HepG2 (cell line): ENCODE data around the gene CAMTA1. TPM values are rescaled to one million over a fixed set of nuclear protein-coding genes. Genes with fewer than 3 reads are reported as not detected.

Experiments used
- ATAC-seq: fragments of 200-7000 bp; cut with Tn5 transposase; 3 replicates; pipeline ENCODE4 v1.9.1; 2020; ENCODE audit warnings: mild to moderate bottlenecking, moderate library complexity
- BruUV-seq: library from RNA; stranded (reverse); fragments of 400-500 nt; replicated peaks from 2 replicates; lab custom pipeline; 2021; lab: Mats Ljungman, UMichigan
- CTCF ChIA-PET: fragments of 300-600 bp; formaldehyde crosslinking; extraction: SDS; loops from one replicate; lab custom pipeline; 2021; ENCODE audit warnings: low total read pairs, inconsistent platforms, low intra/inter-chr PET ratio; lab: Yijun Ruan, JAX
- POLR2A ChIA-PET: fragments of 350-600 bp; sonication (Branson Sonifier 250); formaldehyde crosslinking; loops from one replicate; lab custom pipeline; 2020; ENCODE audit warnings: antibody characterized with exemption, inconsistent platforms; lab: Yijun Ruan, JAX
- DNase-seq: peaks from one replicate; pipeline ENCODE4 v3.0.0-alpha.2; 2015; ENCODE audit warnings: low spot score
- FAIRE-seq: peaks from 3 replicates; lab custom pipeline; 2011; peaks lifted over from hg19 to GRCh38; lab: Jason Lieb, UNC
- H2AFZ ChIP-seq: one replicate; pipeline ENCODE4 v1.6.1; 2011; ENCODE audit warnings: low read length, inconsistent platforms
- H3K27ac ChIP-seq: fragments of 300-600 bp; 3 replicates; pipeline ENCODE4 v1.8.0; 2011; ENCODE audit warnings: mixed run types, mild to moderate bottlenecking, mixed read lengths, low read length, inconsistent platforms; ENCODE audit not compliant: insufficient read depth; ENCODE audit errors: extremely low read length
- H3K27me3 ChIP-seq, 2 experiments: fragments of 200-600 bp in 1 of 2; 2 replicates in 1 of 2; 3 replicates in 1 of 2; pipeline versions ENCODE4 v1.6.0 to v1.8.0; 2011; ENCODE audit warnings: low read length in 2 of 2, mild to moderate bottlenecking in 2 of 2, moderate library complexity in 2 of 2, inconsistent platforms in 1 of 2; ENCODE audit not compliant: insufficient read depth in 2 of 2, control insufficient read depth in 1 of 2
- H3K36me3 ChIP-seq, 2 experiments: fragments of 200-600 bp in 1 of 2; replicated peaks in 1 of 2; 2 replicates in 1 of 2; 3 replicates in 1 of 2; pipeline versions ENCODE4 v1.5.1 to v1.8.0; 2011; ENCODE audit warnings: low read length in 2 of 2, inconsistent platforms in 1 of 2; ENCODE audit not compliant: insufficient read depth in 2 of 2, control insufficient read depth in 1 of 2
- H3K4me1 ChIP-seq: 2 replicates; pipeline ENCODE4 v1.5.1; 2012; ENCODE audit warnings: low read length, inconsistent platforms; ENCODE audit not compliant: insufficient read depth
- H3K4me2 ChIP-seq: 2 replicates; pipeline ENCODE4 v1.6.0; 2011; ENCODE audit warnings: low read depth, low read length, inconsistent platforms
- H3K4me3 ChIP-seq, 3 experiments: fragments of 200-600 bp in 1 of 3; sonication (generic), shearing (Covaris generic) in 1 of 3; replicated peaks in 1 of 3; 2 replicates each; pipeline ENCODE4 v1.5.1; 2011 to 2016; ENCODE audit warnings: low read length in 3 of 3, inconsistent platforms in 2 of 3, low read depth in 2 of 3, mild to moderate bottlenecking in 2 of 3, control low read depth in 1 of 3, mixed read lengths in 1 of 3; ENCODE audit not compliant: insufficient read depth in 1 of 3
- H3K79me2 ChIP-seq: one replicate; pipeline ENCODE4 v1.6.1; 2011; ENCODE audit warnings: low read length, inconsistent platforms; ENCODE audit not compliant: insufficient read depth
- H3K9ac ChIP-seq: 2 replicates; pipeline ENCODE4 v1.6.0; 2011; ENCODE audit warnings: mild to moderate bottlenecking, low read depth, low read length, inconsistent platforms; ENCODE audit not compliant: insufficient read depth
- H3K9me3 ChIP-seq: 2 replicates; pipeline ENCODE4 v1.5.1; 2012; ENCODE audit warnings: mild to moderate bottlenecking, low read length
- H4K20me1 ChIP-seq: 2 replicates; pipeline ENCODE4 v1.6.0; 2011; ENCODE audit warnings: inconsistent platforms, mild to moderate bottlenecking, low read length, moderate library complexity; ENCODE audit not compliant: insufficient read depth
- CC2D1A ChIP-seq: sonication (generic); formaldehyde crosslinking; IDR thresholded peaks from 2 replicates; pipeline ENCODE4 v1.8.1; 2023; ENCODE audit warnings: mild to moderate bottlenecking, missing genetic modification reagents
- MEIS1 ChIP-seq: sonication (generic); formaldehyde crosslinking; IDR thresholded peaks from 2 replicates; pipeline ENCODE4 v1.9.0; 2021; ENCODE audit warnings: mild to moderate bottlenecking, missing genetic modification reagents, moderate library complexity, borderline replicate concordance
- PAF1 ChIP-seq: IDR thresholded peaks from 2 replicates; pipeline ENCODE4 v1.6.1; 2016; ENCODE audit warnings: missing genetic modification reagents, missing compliant biosample characterization
- TFE3 ChIP-seq: IDR thresholded peaks from 2 replicates; pipeline ENCODE4 v1.6.1; 2016
- ZNF609 ChIP-seq: sonication (generic); formaldehyde crosslinking; IDR thresholded peaks from 2 replicates; pipeline ENCODE4 v1.4.0; 2020; ENCODE audit warnings: mild to moderate bottlenecking, missing genetic modification reagents, borderline replicate concordance
- WGBS: methylation state at CpG from one replicate; pipeline ENCODE4 v1.1.6; 2017; ENCODE audit warnings: low lambda C conversion rate; 5-methylcytosine and 5-hydroxymethylcytosine counted together
- in situ Hi-C: cut with HindIII; loops from 2 replicates; pipeline ENCODE4 v1.10.0; 2017; ENCODE audit warnings: low pct_unique_long_range_greater_than_20kb; ENCODE audit not compliant: extremely low pct_ligation_motif_present
- intact Hi-C: fragments of 100-400 bp; cut with micrococcal nuclease; formaldehyde crosslinking; loops from one replicate; pipeline ENCODE4 v1.10.0; 2022; ENCODE audit not compliant: unreplicated experiment
- polyA plus RNA-seq, 8 experiments: library from polyadenylated mRNA; depleted of rRNA in 3 of 8; stranded (reverse) in 7 of 8; unstranded in 1 of 8; fragments of >200 nt; fragmentation: Illumina TruSeq in 4 of 8; extraction: Trizol in 4 of 8; gene quantifications; 2 replicates each; pipeline versions ENCODE4 v1.2.1 to v1.2.3, GENCODE V29; 2011 to 2016; ENCODE audit warnings: low read depth in 4 of 8, missing spikeins in 1 of 8, mixed read lengths in 1 of 8; ENCODE audit not compliant: insufficient read depth in 1 of 8
- total RNA-seq, 5 experiments: library from RNA; depleted of rRNA; stranded (reverse); fragments of >200 nt; fragmentation: Illumina TruSeq; extraction: Trizol; gene quantifications; 2 replicates each; pipeline ENCODE4 v1.2.3, GENCODE V29; 2016; ENCODE audit warnings: low read depth in 1 of 5

Gene CAMTA1
- total and polyA plus RNA-seq, 2 of the 13 experiments (the other 11 are each of a cell fraction or from before 2014, with no cell fraction given): 25.0 to 36.4 TPM

DNA sequence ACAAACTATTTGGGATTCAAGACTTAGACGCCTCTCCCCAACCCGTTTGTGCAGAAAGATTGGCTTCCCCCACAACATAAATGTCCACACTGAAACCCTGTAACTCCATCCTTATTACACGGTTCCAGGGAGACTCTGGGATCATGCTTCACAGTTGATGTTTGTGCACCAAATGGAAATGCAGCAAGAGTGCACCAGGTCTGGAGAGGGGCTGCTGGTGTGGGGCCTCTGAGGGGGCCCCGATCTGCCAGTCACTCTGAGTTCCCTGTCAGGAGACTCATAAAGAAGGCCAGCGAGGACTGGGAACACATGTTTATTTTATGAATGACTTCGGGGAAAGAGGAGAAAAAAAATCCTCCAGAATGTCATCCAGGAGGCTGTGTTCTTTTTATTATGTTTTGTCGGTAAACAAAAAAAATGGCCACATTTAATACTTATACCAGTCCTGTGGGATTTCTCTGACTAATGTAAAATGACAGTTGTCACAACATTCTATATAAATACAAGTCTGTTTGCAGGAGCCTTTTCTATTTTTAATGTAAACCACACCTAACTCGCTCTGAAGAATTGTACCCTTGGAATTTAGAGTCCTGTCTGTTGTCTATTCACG is 546.8 kb downstream of the CAMTA1 start:
- ATAC-seq: no peak
- WGBS: 31% methylated on average over 9 of the region's 9 CpGs
- no TSS peak for BruUV-seq
- FAIRE-seq: no peak
- no peak overlapping the region for H3K9ac ChIP-seq
- in situ Hi-C loops: no loop called here
- peaks cover 0 to 1% of the 10 kb centered on the region in 2 experiments; a peak in 2 of 5 replicates for H3K27me3 ChIP-seq
- CTCF ChIA-PET: no interaction called here
- TF ChIP-seq MEIS1 (CRISPR knock-in tag) (no peak), CC2D1A (CRISPR knock-in tag) (no peak), PAF1 (CRISPR knock-in tag) (no peak)
- TF ChIP-seq, all 625 proteins: peak for 0
- no peak for DNase-seq
- no peak overlapping the region for H3K27ac ChIP-seq
- intact Hi-C loops: no loop called here
- H3K4me3 ChIP-seq: no peak overlapping the region
- no peaks in the 10 kb centered on the region for H4K20me1 ChIP-seq
- no peaks in the 10 kb centered on the region for H3K79me2 ChIP-seq
- no peak overlapping the region for H3K4me2 ChIP-seq
- H2AFZ ChIP-seq: no peak overlapping the region
- H3K4me1 ChIP-seq: no peaks in the 10 kb centered on the region
- H3K9me3 ChIP-seq: no peaks in the 10 kb centered on the region
- H3K36me3 ChIP-seq: no peaks in the 10 kb centered on the region
- POLR2A ChIA-PET: no interaction called here

DNA sequence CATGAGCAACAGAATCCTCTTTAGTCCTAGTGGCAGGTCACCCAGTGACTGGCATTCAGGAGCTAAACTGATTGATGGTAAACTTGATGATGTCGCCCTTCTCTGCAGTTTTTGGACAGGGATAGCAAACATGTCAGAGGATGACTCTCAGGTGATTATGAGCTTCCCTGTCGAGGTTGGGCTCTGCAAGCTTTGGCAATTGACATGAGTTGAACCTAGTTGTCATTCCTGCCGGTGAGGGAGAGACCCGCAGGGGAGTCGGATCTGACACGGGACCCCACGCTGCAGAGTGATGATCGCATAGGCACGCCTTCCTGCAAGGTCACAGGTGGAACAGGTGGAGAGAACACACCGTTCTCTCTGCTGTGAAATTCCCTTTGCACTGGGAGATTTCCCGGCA is 547.8 kb downstream of the CAMTA1 start:
- ATAC-seq (no peak), FAIRE-seq (no peak)
- ChIA-PET CTCF (no interaction called here), POLR2A (no interaction called here)
- Histone ChIP-seq H3K36me3 (no peaks in the 10 kb centered on the region), H3K4me2 (no peak overlapping the region), H3K27me3 (peaks cover 1% of the 10 kb centered on the region in 2 experiments; a peak in 2 of 5 replicates), H3K4me3 (no peak overlapping the region), H3K9me3 (no peaks in the 10 kb centered on the region), H2AFZ (no peak overlapping the region), H3K9ac (no peak overlapping the region), H3K79me2 (no peaks in the 10 kb centered on the region), H3K4me1 (no peaks in the 10 kb centered on the region)
- BruUV-seq: no TSS peak
- in situ Hi-C loops: no loop called here
- 64% methylated on average over 5 of the region's 11 CpGs for WGBS
- TF ChIP-seq TFE3 (no peak), ZNF609 (CRISPR knock-in tag) (no peak)
- TF ChIP-seq, all 625 proteins: peak for 0
- intact Hi-C loops: no loop called here
- Histone ChIP-seq H4K20me1 (no peaks in the 10 kb centered on the region), H3K27ac (no peak overlapping the region)
- no peak for DNase-seq
